ENCODE data around the gene KRT31. TPM values are rescaled to one million over a fixed set of nuclear protein-coding genes. Genes with fewer than 3 reads are reported as not detected.

Gene KRT31
- total and polyA plus RNA-seq, 2 of the 13 experiments (the other 11 are each of a cell fraction or from before 2014, with no cell fraction given): 0.05 TPM; not detected in 1

- 93% methylated on average over 1 of the region's 1 CpG for WGBS (ENCODE audit: low lambda C conversion rate)
- TF ChIP-seq KAT8 (CRISPR knock-in tag; IDR thresholded peaks at IDR 0.05) (no peak), TFDP2 (CRISPR knock-in tag; IDR thresholded peaks at IDR 0.05) (no peak), ZBTB7A (CRISPR knock-in tag; IDR thresholded peaks at IDR 0.05) (no peak), TCF7 (IDR thresholded peaks at IDR 0.05; ENCODE audit: low read depth) (no peak), CBFB (CRISPR knock-in tag; IDR thresholded peaks at IDR 0.05) (no peak), HDAC1 (CRISPR knock-in tag; IDR thresholded peaks at IDR 0.05) (no peak), KDM2A (CRISPR knock-in tag; IDR thresholded peaks at IDR 0.05; ENCODE audit: borderline replicate concordance, low read depth) (no peak), ZSCAN9 (CRISPR knock-in tag; IDR thresholded peaks at IDR 0.05; ENCODE audit: borderline replicate concordance) (no peak), ZNF614 (CRISPR knock-in tag; IDR thresholded peaks at IDR 0.05; ENCODE audit: borderline replicate concordance) (no peak), SOX6 (IDR thresholded peaks at IDR 0.05) (no peak), SOX6 (CRISPR knock-in tag; IDR thresholded peaks at IDR 0.05) (no peak), BATF2 (CRISPR knock-in tag; IDR thresholded peaks at IDR 0.05) (no peak), ZNF543 (CRISPR knock-in tag; IDR thresholded peaks at IDR 0.05) (no peak)
- BruUV-seq (replicated peaks): no TSS peak
- FAIRE-seq (no peak), ATAC-seq (no peak), DNase-seq (ENCODE audit: low spot score) (no peak)
- H3K4me2 ChIP-seq (ENCODE audit: low read depth, low read length): no peak overlapping the region
- no peak overlapping the region for H2AFZ ChIP-seq (ENCODE audit: low read length)
- ChIA-PET POLR2A (no interaction called here), CTCF (ENCODE audit: low intra/inter-chr PET ratio, low total read pairs) (no interaction called here)
- 0 out of 2 replicates have a peak, but pooled peaks cover 4% of the 10 kb centered on the region for H3K4me1 ChIP-seq (ENCODE audit: insufficient read depth, low read length)
- peaks cover 0 to 3% of the 10 kb centered on the region in 2 experiments; a peak in 1 of 5 replicates for H3K27me3 ChIP-seq (ENCODE audit: control insufficient read depth in 1 of 2, insufficient read depth in 2 of 2, low read length in 2 of 2)
- no peaks in the 10 kb centered on the region for H4K20me1 ChIP-seq (ENCODE audit: insufficient read depth, low read length)
- peaks cover 9% of the 10 kb centered on the region for H3K9me3 ChIP-seq (ENCODE audit: low read length)
- intact Hi-C loops (cut with micrococcal nuclease; ENCODE audit: unreplicated experiment) (no loop called here), in situ Hi-C loops (cut with HindIII; ENCODE audit: extremely low pct_ligation_motif_present, low pct_unique_long_range_greater_than_20kb) (no loop called here)
- H3K9ac ChIP-seq (ENCODE audit: insufficient read depth, low read depth, low read length): no peak overlapping the region
- no peaks in the 10 kb centered on the region for H3K79me2 ChIP-seq (ENCODE audit: insufficient read depth, low read length)
- no peak overlapping the region for H3K4me3 ChIP-seq (replicated peaks in 1 of 3; ENCODE audit: insufficient read depth in 1 of 3, low read depth in 2 of 3, low read length in 3 of 3)
- H3K27ac ChIP-seq (ENCODE audit: extremely low read length, insufficient read depth, low read length): no peak overlapping the region
- no peaks in the 10 kb centered on the region for H3K36me3 ChIP-seq (replicated peaks in 1 of 2; ENCODE audit: control insufficient read depth in 1 of 2, insufficient read depth in 2 of 2, low read length in 2 of 2)
Measured at GRCh38 chr17:41386227-41386626, 11.2 kb downstream of the KRT31 start.
